ENCODE measurements around the gene ZNF846. TPM values are rescaled to one million over a fixed set of nuclear protein-coding genes. Genes with fewer than 3 reads are reported as not detected.

The ZNF846 gene
- total RNA-seq, 1 experiment from 2014 or later = 1.2 TPM

GRCh38 chr19:9797871-9798270 is 29.3 kb upstream of the ZNF846 start:
- BruUV-seq (replicated peaks) = no TSS peak
- CTCF ChIA-PET = interaction anchor here (2.4 kb wide), 1 partner anchor 172 kb away, joined by 15 read pairs; no protein-coding TSS in a partner anchor
- TF ChIP-seq YY1 (IDR thresholded peaks at IDR 0.05; ENCODE audit: extremely low read depth, insufficient replicate concordance, low read depth, low read length) = no peak
- no peak for TF ChIP-seq JUND (IDR thresholded peaks at IDR 0.05)
- no peak for TF ChIP-seq EZH2phosphoT487 (IDR thresholded peaks at IDR 0.05; ENCODE audit: borderline replicate concordance)
- TF ChIP-seq REST (IDR thresholded peaks at IDR 0.05; ENCODE audit: low read depth) = no peak
- TF ChIP-seq SP1 (IDR thresholded peaks at IDR 0.05; ENCODE audit: low read depth) = no peak
- no peak for TF ChIP-seq ELF1 (IDR thresholded peaks at IDR 0.05; ENCODE audit: borderline replicate concordance, low read depth)
- no peak for TF ChIP-seq ZFX (IDR thresholded peaks at IDR 0.05)
- no peak for TF ChIP-seq POLR2AphosphoS5 (IDR thresholded peaks at IDR 0.05; ENCODE audit: low read depth, low read length)
- Histone ChIP-seq H3K4me1 (ENCODE audit: control insufficient read depth in 1 of 2, insufficient read depth in 2 of 2, low read length in 2 of 2) (no peaks in the 10 kb centered on the region), H3K27ac (ENCODE audit: low read depth, low read length) (no peak overlapping the region), H3K9ac (ENCODE audit: low read length) (no peak overlapping the region), H4K20me1 (ENCODE audit: insufficient read depth) (no peaks in the 10 kb centered on the region), H3K4me2 (ENCODE audit: low read length) (no peak overlapping the region), H3K27me3 (ENCODE audit: insufficient read depth, low read length) (no peaks in the 10 kb centered on the region), H3K4me3 (replicated peaks in 1 of 2; ENCODE audit: low read depth in 1 of 2, low read length in 2 of 2) (no peak overlapping the region), H3K79me2 (ENCODE audit: insufficient read depth, low read length) (no peaks in the 10 kb centered on the region), H3K36me3 (ENCODE audit: control insufficient read depth in 1 of 2, insufficient read depth in 2 of 2, low read length in 2 of 2) (no peaks in the 10 kb centered on the region), H3K9me2 (ENCODE audit: insufficient read depth) (no peaks in the 10 kb centered on the region), H2AFZ (ENCODE audit: low read depth, low read length, poor library complexity, severe bottlenecking) (no peak overlapping the region), H3K9me3 (ENCODE audit: control insufficient read depth in 1 of 2, insufficient read depth in 1 of 2, low read depth in 1 of 2, low read length in 2 of 2) (peaks cover 0 to 4% of the 10 kb centered on the region in 2 experiments; a peak in 2 of 4 replicates)
- no peak for DNase-seq (ENCODE audit: low read depth, low spot score)
- RAD21 ChIA-PET (ENCODE audit: low non-redundant PET in 1 of 2, low total read pairs in 2 of 2, uncharacterized antibody in 2 of 2, unreplicated experiment in 2 of 2) = interaction anchor here in 1 of 2 experiments (0.6 kb wide), 1 partner anchor 173 kb away, joined by 3 read pairs; no protein-coding TSS in a partner anchor
- intact Hi-C loops (cut with micrococcal nuclease) = loop anchor here (5.0 to 10.0 kb wide), 3 partner anchors 363 to 661 kb away; partner anchors contain the start of gene ZNF266
- no peak for ATAC-seq
- POLR2A ChIA-PET = no interaction called here

All from HCT116 (cell line).